K562 (cell line): ENCODE results near the gene AKAP6. TPM values are rescaled to one million over a fixed set of nuclear protein-coding genes. Genes with fewer than 3 reads are reported as not detected.

Experiments used
- ATAC-seq: fragments of 200-7000 bp; cut with Tn5 transposase; 3 replicates; pipeline ENCODE4 v1.9.1; 2020; ENCODE audit warnings: moderate library complexity
- BruUV-seq: library from RNA; stranded (reverse); fragments of 400-500 nt; replicated peaks from 2 replicates; lab custom pipeline; 2021; lab: Mats Ljungman, UMichigan
- CTCF ChIA-PET: fragments of 300-600 bp; formaldehyde crosslinking; extraction: SDS; loops from one replicate; lab custom pipeline; 2021; ENCODE audit warnings: low intra/inter-chr PET ratio; lab: Yijun Ruan, JAX
- POLR2A ChIA-PET: fragments of 300-600, 350-650 bp; sonication (Branson Sonifier 250); formaldehyde crosslinking; extraction: SDS; loops from one replicate; lab custom pipeline; 2021; ENCODE audit warnings: antibody characterized with exemption, inconsistent platforms; lab: Yijun Ruan, JAX
- DNase-seq, 4 experiments: peaks; one replicate each; pipeline versions ENCODE4 v3.0.0 to v3.0.0-alpha.2; 2011 to 2018; ENCODE audit warnings: low spot score in 3 of 4, mixed read lengths in 3 of 4; ENCODE audit errors: extremely low read depth in 1 of 4
- FAIRE-seq: peaks from 2 replicates; lab custom pipeline; 2011; peaks lifted over from hg19 to GRCh38; lab: Jason Lieb, UNC
- H2AFZ ChIP-seq: 2 replicates; pipeline ENCODE4 v1.6.0; 2011; ENCODE audit warnings: low read depth, low read length, control low read depth, inconsistent platforms
- H3K27ac ChIP-seq: fragments of 200-600 bp; 3 replicates; pipeline ENCODE4 v1.8.0; 2011; ENCODE audit warnings: low read depth, mild to moderate bottlenecking, control low read depth, inconsistent platforms, low read length, moderate library complexity, mixed read lengths; ENCODE audit errors: extremely low read depth
- H3K27me3 ChIP-seq, 2 experiments: fragments of 300-600 bp in 1 of 2; 2 replicates in 1 of 2; 3 replicates in 1 of 2; pipeline versions ENCODE4 v1.6.0 to v1.8.0; 2011; ENCODE audit warnings: inconsistent platforms in 2 of 2, low read length in 2 of 2, mild to moderate bottlenecking in 1 of 2, mixed read lengths in 1 of 2, moderate library complexity in 1 of 2; ENCODE audit not compliant: control insufficient read depth in 2 of 2, insufficient read depth in 2 of 2
- H3K36me3 ChIP-seq: fragments of 300-600 bp; 3 replicates; pipeline ENCODE4 v1.8.0; 2011; ENCODE audit warnings: mild to moderate bottlenecking, low read length, inconsistent platforms; ENCODE audit not compliant: control insufficient read depth, insufficient read depth
- H3K4me1 ChIP-seq, 2 experiments: fragments of 200-600 bp in 1 of 2; replicated peaks in 1 of 2; 2 replicates in 1 of 2; 3 replicates in 1 of 2; pipeline versions ENCODE4 v1.5.1 to v1.8.0; 2011; ENCODE audit warnings: inconsistent platforms in 2 of 2, low read length in 2 of 2, mild to moderate bottlenecking in 1 of 2, mixed read lengths in 1 of 2, moderate library complexity in 1 of 2; ENCODE audit not compliant: control insufficient read depth in 2 of 2, insufficient read depth in 2 of 2
- H3K4me2 ChIP-seq: 2 replicates; pipeline ENCODE4 v1.6.1; 2011; ENCODE audit warnings: low read length, control low read depth, inconsistent platforms, mixed read lengths; ENCODE audit not compliant: insufficient read depth
- H3K4me3 ChIP-seq: fragments of 200-600 bp; sonication (generic), shearing (Covaris generic); 2 replicates; pipeline ENCODE4 v1.5.1; 2016; ENCODE audit warnings: control low read depth, inconsistent platforms
- H3K79me2 ChIP-seq: fragments of 200-600 bp; 3 replicates; pipeline ENCODE4 v1.8.0; 2011; ENCODE audit warnings: low read length, inconsistent platforms; ENCODE audit not compliant: control insufficient read depth, insufficient read depth
- H3K9ac ChIP-seq, 2 experiments: 2 replicates each; pipeline versions ENCODE4 v1.6.0 to v1.6.1; 2011; ENCODE audit warnings: low read depth in 2 of 2, low read length in 2 of 2, control low read depth in 1 of 2, inconsistent platforms in 1 of 2, mild to moderate bottlenecking in 1 of 2, mixed read lengths in 1 of 2; ENCODE audit not compliant: insufficient read depth in 1 of 2
- H3K9me1 ChIP-seq: one replicate; pipeline ENCODE4 v1.6.0; 2011; ENCODE audit warnings: inconsistent platforms, mild to moderate bottlenecking, low read length, moderate library complexity; ENCODE audit not compliant: control insufficient read depth, insufficient read depth
- H3K9me3 ChIP-seq: replicated peaks from 2 replicates; pipeline ENCODE4 v1.5.1; 2011; ENCODE audit warnings: low read depth, low read length, inconsistent platforms; ENCODE audit not compliant: control insufficient read depth, insufficient read depth
- H4K20me1 ChIP-seq: replicated peaks from 2 replicates; pipeline ENCODE4 v1.6.1; 2011; ENCODE audit warnings: low read length, inconsistent platforms, mixed read lengths; ENCODE audit not compliant: control insufficient read depth, insufficient read depth
- ETV6 ChIP-seq, 3 experiments: fragments of 150-350 bp in 1 of 3; sonication (generic) in 1 of 3; formaldehyde crosslinking in 1 of 3; IDR thresholded peaks; 2 replicates each; pipeline versions ENCODE4 v1.6.1 to v1.8.0; 2014 to 2022; ENCODE audit warnings: borderline replicate concordance in 2 of 3, low read depth in 2 of 3, antibody characterized with exemption in 1 of 3, low read length in 1 of 3, mild to moderate bottlenecking in 1 of 3, missing genetic modification reagents in 1 of 3
- NCOA1 ChIP-seq: fragments of 450-650 bp; IDR thresholded peaks from 2 replicates; pipeline ENCODE4 v1.6.1; 2016; ENCODE audit warnings: low read depth
- POLR2A ChIP-seq: fragments of 450-650 bp; conservative IDR thresholded peaks from 2 replicates; pipeline ENCODE4 v1.6.1; 2016
- RBM15 ChIP-seq: fragments of 200-400 bp; formaldehyde crosslinking; IDR thresholded peaks from 2 replicates; pipeline ENCODE4 v1.6.1; 2018; ENCODE audit warnings: mild to moderate bottlenecking, low read length, moderate library complexity; ENCODE audit not compliant: insufficient read depth
- RHOXF2B ChIP-seq: fragments of 250-450 bp; sonication (Bioruptor Pico); conservative IDR thresholded peaks from 2 replicates; pipeline ENCODE4 v1.5.1; 2021
- TEAD4 ChIP-seq, 2 experiments: sonication (generic) in 1 of 2; formaldehyde crosslinking in 1 of 2; IDR thresholded peaks; 2 replicates each; pipeline versions ENCODE4 v1.6.1 to v1.8.0; 2012 to 2022; ENCODE audit warnings: borderline replicate concordance in 1 of 2, inconsistent platforms in 1 of 2, low read length in 1 of 2, mild to moderate bottlenecking in 1 of 2, missing genetic modification reagents in 1 of 2
- XRCC4 ChIP-seq: IDR thresholded peaks from one replicate; pipeline ENCODE4 v1.6.1; 2011; ENCODE audit not compliant: insufficient read depth, insufficient read length; ENCODE audit errors: extremely low read depth
- ZNF764 ChIP-seq: fragments of 250-450 bp; sonication (Bioruptor Pico); IDR thresholded peaks from 2 replicates; pipeline ENCODE4 v1.4.0; 2020; ENCODE audit warnings: low read depth, mild to moderate bottlenecking, moderate library complexity
- WGBS: fragments of 100-300 bp; shearing (Covaris generic); methylation state at CpG from one replicate; pipeline ENCODE4 v1.1.6; 2016; ENCODE audit warnings: low coverage, mixed read lengths; ENCODE audit not compliant: insufficient coverage; ENCODE audit errors: missing lambda C conversion rate; 5-methylcytosine and 5-hydroxymethylcytosine counted together
- in situ Hi-C: fragments of 300-500 bp; cut with MboI; formaldehyde crosslinking; loops from 4 replicates; pipeline ENCODE4 v1.15.0; 2018; ENCODE audit warnings: inconsistent platforms, mixed read lengths
- intact Hi-C: fragments of 100-400 bp; cut with micrococcal nuclease; formaldehyde crosslinking; loops from 2 replicates; pipeline ENCODE4 v1.14.2; 2022
- polyA plus RNA-seq, 8 experiments: library from polyadenylated mRNA; depleted of rRNA in 4 of 8; stranded (reverse) in 5 of 8; unstranded in 3 of 8; fragments of >200 nt; fragmentation: Nextera tagmentation in 2 of 8; fragmentation: Illumina TruSeq in 1 of 8; extraction: Ambion mirVana in 2 of 8; extraction: Trizol in 1 of 8; gene quantifications; 2 replicates each; pipeline versions ENCODE4 v1.2.1 to v1.2.3, GENCODE V29; 2011 to 2014; ENCODE audit warnings: inconsistent platforms in 1 of 8, missing spikeins in 1 of 8
- total RNA-seq, 7 experiments: library from RNA; depleted of rRNA in 6 of 7; stranded (reverse); fragments of >200 nt in 6 of 7; fragmentation: Illumina TruSeq in 2 of 7; extraction: Trizol in 2 of 7; gene quantifications; 2 replicates each; pipeline versions ENCODE4 v1.2.1 to v1.2.3, GENCODE V29; 2011 to 2021; ENCODE audit warnings: low replicate concordance in 1 of 7
- TF ChIP-seq, protein P1 (sequence below): fragments of 250-450 bp; sonication (Bioruptor Pico); IDR thresholded peaks from 2 replicates; pipeline ENCODE4 v1.9.0; 2021; ENCODE audit warnings: mild to moderate bottlenecking, inconsistent platforms

AKAP6 gene
- total and polyA plus RNA-seq, 9 of the 15 experiments (the other 6 are each of a cell fraction or from before 2014, with no cell fraction given): 0.03 to 1.7 (median 0.48) TPM

DNA sequence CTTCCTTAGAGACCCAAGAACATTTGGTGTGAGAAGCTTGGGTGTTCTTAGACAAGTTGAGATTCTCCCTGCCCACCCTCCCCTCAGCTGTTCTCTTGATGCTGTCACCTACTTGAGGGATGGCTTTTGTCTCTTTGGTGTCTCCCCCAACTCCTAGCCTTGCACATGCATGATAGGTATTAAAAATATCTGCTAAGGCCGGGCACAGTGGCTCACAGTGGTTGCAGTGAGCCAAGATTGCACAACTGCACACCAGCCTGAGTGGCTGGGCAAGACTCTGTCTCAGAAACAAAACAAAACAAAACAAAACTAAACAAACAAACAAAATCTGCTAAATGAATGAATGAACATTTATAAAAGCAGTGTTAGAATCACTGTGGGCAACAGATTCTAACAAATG, 261.1 kb downstream of the AKAP6 start:
- Histone ChIP-seq H4K20me1 (no peaks in the 10 kb centered on the region), H3K9me1 (no peaks in the 10 kb centered on the region), H3K27me3 (no peaks in the 10 kb centered on the region), H3K4me1 (no peaks in the 10 kb centered on the region), H2AFZ (no peak overlapping the region), H3K79me2 (no peaks in the 10 kb centered on the region), H3K4me2 (no peak overlapping the region), H3K9ac (no peak overlapping the region), H3K27ac (no peak overlapping the region), H3K4me3 (no peak overlapping the region), H3K36me3 (no peaks in the 10 kb centered on the region), H3K9me3 (no peaks in the 10 kb centered on the region)
- intact Hi-C loops: no loop called here
- no TSS peak for BruUV-seq
- DNase-seq (no peak), ATAC-seq (no peak), FAIRE-seq (no peak)
- TF ChIP-seq NCOA1: no peak
- no peak for TF ChIP-seq XRCC4
- TF ChIP-seq, protein P1, sequence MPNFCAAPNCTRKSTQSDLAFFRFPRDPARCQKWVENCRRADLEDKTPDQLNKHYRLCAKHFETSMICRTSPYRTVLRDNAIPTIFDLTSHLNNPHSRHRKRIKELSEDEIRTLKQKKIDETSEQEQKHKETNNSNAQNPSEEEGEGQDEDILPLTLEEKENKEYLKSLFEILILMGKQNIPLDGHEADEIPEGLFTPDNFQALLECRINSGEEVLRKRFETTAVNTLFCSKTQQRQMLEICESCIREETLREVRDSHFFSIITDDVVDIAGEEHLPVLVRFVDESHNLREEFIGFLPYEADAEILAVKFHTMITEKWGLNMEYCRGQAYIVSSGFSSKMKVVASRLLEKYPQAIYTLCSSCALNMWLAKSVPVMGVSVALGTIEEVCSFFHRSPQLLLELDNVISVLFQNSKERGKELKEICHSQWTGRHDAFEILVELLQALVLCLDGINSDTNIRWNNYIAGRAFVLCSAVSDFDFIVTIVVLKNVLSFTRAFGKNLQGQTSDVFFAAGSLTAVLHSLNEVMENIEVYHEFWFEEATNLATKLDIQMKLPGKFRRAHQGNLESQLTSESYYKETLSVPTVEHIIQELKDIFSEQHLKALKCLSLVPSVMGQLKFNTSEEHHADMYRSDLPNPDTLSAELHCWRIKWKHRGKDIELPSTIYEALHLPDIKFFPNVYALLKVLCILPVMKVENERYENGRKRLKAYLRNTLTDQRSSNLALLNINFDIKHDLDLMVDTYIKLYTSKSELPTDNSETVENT (CRISPR knock-in tag): no peak
- no peak for TF ChIP-seq RHOXF2B (CRISPR knock-in tag)
- TF ChIP-seq RBM15: no peak
- TF ChIP-seq TEAD4 (IDR thresholded peaks at IDR 0.05; ENCODE audit: low read length): no peak
- TF ChIP-seq TEAD4 (CRISPR knock-in tag; IDR thresholded peaks at IDR 0.05; ENCODE audit: borderline replicate concordance): no peak
- TF ChIP-seq ETV6 (IDR thresholded peaks at IDR 0.05; ENCODE audit: borderline replicate concordance in 1 of 2, low read depth in 2 of 2, low read length in 1 of 2): no peak
- no peak for TF ChIP-seq ETV6 (CRISPR knock-in tag; IDR thresholded peaks at IDR 0.05; ENCODE audit: borderline replicate concordance)
- no peak for TF ChIP-seq POLR2A
- no peak for TF ChIP-seq ZNF764 (CRISPR knock-in tag)
- ChIA-PET CTCF (no interaction called here), POLR2A (no interaction called here)
- in situ Hi-C loops: loop anchor here (25.0 kb wide), 1 partner anchor 1197 kb away; no protein-coding TSS in a partner anchor
- 0% methylated on average over 1 of the region's 1 CpG for WGBS
